Left forelimb (tissue), 1 donor: ENCODE measurements around the gene VPS13C.

Experiments used
- DNase-seq: peaks from one replicate; pipeline ENCODE4 v3.0.0-alpha.2; 2018; ENCODE audit warnings: low spot score

Gene VPS13C

DNA sequence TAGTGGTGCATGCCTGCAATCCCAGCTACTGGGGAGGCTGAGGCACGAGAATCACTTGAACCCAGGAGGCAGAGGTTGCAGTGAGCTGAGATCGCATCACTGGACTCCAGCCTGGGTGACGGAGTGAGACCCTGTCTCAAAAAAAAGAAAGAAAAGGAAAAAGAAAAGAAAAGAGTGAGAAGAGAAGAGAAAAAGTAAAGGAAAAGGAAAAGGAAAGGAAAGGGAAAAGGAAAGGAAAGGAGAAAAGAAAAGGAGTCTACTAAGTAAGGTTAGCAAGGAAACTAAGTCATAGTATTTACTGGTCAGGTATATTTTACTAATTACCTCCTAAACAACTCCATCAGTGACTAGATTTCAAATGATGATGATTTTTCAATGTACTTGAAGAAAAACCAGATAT lies 198.3 kb downstream of the VPS13C start:
- no peak for DNase-seq

DNA sequence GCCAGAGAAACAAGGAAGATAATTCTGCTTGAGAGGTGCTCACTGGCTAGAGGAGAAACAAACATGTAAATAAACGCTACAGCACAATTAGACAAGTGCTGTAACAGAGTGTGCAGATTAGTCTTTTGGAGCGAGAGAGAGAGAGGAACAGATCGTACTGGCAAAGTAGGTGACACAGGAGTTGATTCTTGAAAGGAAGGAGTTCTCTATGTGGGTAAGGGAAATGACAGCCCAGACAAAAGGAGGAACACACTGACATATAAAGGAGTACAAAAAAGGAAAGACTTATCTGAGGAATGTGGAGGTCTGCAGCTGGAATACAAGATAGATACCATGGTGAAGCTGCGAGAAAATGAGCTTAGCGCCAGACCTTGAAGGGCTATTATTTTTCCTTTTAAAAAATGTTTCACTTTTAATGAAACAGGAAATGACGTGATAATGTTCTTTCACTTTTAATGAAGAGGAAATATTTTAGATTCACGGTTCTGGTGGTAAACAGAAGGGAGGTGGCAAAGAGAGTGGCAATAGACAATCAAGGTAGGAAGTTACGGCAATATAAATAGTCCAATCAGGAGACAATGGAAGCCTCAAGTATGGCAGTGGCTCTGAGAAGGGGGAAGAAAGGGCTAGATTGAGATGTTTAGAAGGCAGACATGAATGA lies 202.9 kb downstream of the VPS13C start:
- no peak for DNase-seq

- no peak for DNase-seq
Measured at GRCh38 chr15:61856295-61856694, 204.0 kb downstream of the VPS13C start.

- no peak for DNase-seq
Measured at GRCh38 chr15:61853195-61853594, 207.1 kb downstream of the VPS13C start.

GRCh38 chr15:61851955-61852354 lies 208.3 kb downstream of the VPS13C start:
- no peak for DNase-seq

DNA sequence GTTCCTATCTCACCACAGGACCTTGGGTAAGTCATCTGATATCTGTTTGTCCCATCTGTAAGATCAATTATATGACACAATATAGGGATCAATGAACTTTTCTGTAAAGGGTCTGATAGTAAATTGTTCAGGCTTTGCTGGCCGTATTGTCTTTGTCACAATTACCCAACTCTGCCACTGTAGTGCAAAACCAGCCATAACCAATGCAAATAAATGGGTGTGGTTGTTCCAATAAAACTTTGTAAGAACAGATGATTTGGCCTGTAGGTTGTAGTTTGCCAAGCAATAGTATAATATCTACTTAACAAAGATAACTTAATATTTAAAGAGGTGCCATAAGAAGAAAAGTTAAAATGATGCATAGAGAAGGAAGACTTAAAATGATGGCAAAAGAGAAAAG lies 210.8 kb downstream of the VPS13C start:
- no peak for DNase-seq

DNA sequence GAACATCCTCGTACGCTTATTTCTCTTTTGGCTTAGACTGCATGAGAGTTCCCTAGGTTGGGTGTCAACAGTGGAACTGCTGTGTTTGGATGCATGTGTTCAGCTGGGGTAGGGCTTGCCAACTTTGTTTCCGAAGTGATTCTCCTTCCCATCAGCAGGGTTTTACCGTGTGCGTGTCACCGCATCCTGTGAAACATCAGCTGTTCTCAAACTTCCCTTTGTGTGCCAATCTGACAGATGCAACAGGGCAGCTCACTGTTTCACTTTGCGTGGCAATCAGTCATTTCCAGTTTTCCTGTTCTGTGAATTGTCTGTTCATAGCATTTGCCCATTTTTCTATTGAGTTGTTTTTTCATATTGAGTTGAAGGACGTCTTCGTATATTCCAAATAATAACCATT lies 218.8 kb downstream of the VPS13C start:
- no peak for DNase-seq

- DNase-seq, result no peak
Measured at GRCh38 chr15:61840090-61840489, 220.2 kb downstream of the VPS13C start.

- no peak for DNase-seq
Measured at GRCh38 chr15:61839546-61839945, 220.7 kb downstream of the VPS13C start.

DNA sequence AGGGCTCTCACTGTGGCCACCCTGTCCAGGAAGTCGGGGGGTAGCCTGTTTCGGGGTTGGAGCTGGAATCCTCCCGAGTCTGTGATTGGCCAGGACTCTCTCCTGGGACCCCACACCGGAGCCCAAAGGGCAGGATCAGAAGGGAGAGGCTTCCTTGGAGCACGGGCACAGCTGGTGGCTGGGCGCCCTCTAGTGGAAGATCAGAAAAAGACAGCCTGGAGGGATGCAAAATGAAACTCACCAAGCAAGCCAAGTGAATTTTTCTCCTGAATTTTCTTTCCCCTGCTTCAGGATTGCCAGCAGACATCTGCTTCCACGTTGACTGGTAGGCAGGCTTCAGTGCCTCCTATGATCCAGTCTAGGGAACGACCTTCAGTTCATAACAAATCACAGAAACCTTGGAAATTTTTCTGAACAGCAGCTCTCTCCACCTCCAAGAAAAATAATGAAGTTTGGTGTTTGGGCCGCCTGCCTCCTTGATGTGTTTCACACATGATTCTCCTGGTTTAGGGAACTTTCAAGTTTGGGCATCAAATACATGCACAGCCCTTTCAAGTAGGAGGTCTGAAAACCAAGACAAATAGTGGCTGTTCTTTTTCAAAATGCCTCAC lies 224.6 kb downstream of the VPS13C start:
- peak; percentile 86 for DNase-seq

DNA sequence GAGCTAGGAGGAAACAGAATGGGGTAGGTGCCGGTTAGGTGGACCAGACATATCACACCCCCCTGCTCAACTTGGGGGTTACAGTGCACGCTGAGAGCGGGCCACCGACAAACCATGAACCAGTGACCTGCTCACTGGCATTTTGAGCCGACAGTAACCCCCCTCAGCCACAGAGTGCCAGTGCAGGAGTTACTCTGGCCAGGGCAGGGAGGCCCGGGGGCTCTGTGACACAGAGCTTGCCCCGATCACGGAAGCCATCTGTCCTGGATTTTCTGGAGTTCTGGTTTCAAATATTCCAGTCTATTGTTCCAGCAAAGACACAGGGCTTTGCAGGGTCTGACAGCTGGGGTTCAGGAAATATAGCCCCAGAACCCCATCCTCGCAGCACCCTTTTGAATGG lies 225.2 kb downstream of the VPS13C start:
- DNase-seq, result no peak

GRCh38 chr15:61834076-61834697 lies 226.1 kb downstream of the VPS13C start:
- DNase-seq, result peak; percentile 87

- no peak for DNase-seq
Measured at GRCh38 chr15:61832223-61832622, 228.0 kb downstream of the VPS13C start.

DNA sequence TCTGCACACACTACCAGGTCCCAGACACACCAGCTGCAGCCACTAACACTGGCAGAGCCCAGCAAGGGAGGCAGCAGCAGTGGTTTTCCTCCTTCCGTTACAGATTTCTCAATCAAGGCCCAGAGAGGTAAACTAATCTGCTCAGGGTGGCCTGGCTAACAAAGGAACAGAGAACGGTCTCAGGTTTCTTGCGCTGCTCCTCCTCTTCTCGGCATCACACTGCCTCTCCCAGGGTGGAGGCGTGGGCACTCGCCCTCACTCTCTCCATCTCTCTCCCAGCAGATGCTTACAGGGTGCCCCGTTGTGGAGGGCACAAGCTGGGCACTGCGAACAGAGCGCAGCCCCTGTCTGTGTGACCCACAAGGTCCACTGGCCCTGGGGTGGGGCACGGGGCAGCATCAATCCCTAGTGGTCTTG lies 228.7 kb downstream of the VPS13C start:
- DNase-seq, result no peak

GRCh38 chr15:61830536-61831330 lies 229.5 kb downstream of the VPS13C start:
- DNase-seq, result no peak

DNA sequence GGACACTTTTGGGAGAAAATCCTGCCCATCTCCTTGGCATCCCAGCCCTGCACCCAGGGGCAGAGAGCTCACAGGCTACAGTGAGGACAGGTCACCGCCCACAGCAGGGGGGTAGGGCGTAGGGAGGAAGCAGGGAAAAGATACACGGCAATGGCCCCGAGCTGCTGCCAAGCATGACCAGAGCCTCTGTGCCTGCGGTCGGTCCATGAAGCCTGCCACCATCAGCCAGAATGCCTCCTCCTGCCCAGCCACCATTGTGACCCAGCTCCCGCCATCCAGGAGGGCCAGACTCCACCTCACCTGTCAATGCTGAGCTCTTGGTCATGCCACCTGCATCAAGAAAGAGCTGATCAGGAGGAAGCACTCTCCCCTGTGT lies 230.7 kb downstream of the VPS13C start:
- no peak for DNase-seq

- DNase-seq, result no peak
Measured at GRCh38 chr15:61828860-61829513, 231.3 kb downstream of the VPS13C start.

- no peak for DNase-seq
Measured at GRCh38 chr15:61828008-61828407, 232.2 kb downstream of the VPS13C start.

GRCh38 chr15:61827131-61827530 lies 233.1 kb downstream of the VPS13C start:
- no peak for DNase-seq

- no peak for DNase-seq
Measured at GRCh38 chr15:61824291-61824690, 236.0 kb downstream of the VPS13C start.

- no peak for DNase-seq
Measured at GRCh38 chr15:61822511-61822910, 237.7 kb downstream of the VPS13C start.

GRCh38 chr15:61820951-61821350 lies 239.3 kb downstream of the VPS13C start:
- no peak for DNase-seq
